OCI-LY7 (cell line): ENCODE measurements around the gene TRIM41.

ENCODE experiments used
- EZH2phosphoT487 ChIP-seq: fragments of 200-600 bp; sonication (generic); IDR thresholded peaks from 2 replicates; pipeline ENCODE4 v1.6.1; 2018; ENCODE audit warnings: low read depth, borderline replicate concordance, mild to moderate bottlenecking, mixed run types, antibody characterized with exemption, low read length, moderate library complexity, mixed read lengths
- TF ChIP-seq, protein P1 (sequence below): fragments of 200-600 bp; sonication (generic); conservative IDR thresholded peaks from 2 replicates; pipeline ENCODE4 v1.5.1; 2014; ENCODE audit warnings: mild to moderate bottlenecking, antibody characterized with exemption, low read length, moderate library complexity, mixed read lengths

DNA sequence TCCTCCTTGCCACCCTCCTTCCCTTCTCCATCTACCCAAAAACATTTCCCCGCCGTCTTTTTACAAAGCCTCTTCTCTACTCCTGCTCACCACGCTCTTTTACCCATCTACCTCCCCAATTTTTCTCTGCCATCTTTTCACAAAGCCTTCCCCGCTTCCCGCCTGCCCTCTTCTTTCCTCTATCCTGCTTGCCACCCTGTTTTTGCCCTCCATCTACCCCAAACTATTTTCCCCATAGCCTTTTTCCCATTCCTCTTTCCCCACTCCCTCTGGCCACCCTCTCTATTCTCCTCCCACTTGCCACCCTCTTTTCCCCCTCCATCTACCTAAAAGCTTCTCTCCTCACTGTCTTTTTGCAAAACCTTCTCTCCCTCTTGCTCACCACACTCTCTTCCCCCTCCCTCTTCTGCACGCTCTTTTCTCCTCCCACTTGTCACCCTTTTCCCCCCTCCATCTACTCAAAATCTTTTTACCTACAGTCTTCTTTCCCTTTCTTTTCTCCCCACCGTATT is 57.2 kb downstream of the TRIM41 start:
- TF ChIP-seq, protein P1, sequence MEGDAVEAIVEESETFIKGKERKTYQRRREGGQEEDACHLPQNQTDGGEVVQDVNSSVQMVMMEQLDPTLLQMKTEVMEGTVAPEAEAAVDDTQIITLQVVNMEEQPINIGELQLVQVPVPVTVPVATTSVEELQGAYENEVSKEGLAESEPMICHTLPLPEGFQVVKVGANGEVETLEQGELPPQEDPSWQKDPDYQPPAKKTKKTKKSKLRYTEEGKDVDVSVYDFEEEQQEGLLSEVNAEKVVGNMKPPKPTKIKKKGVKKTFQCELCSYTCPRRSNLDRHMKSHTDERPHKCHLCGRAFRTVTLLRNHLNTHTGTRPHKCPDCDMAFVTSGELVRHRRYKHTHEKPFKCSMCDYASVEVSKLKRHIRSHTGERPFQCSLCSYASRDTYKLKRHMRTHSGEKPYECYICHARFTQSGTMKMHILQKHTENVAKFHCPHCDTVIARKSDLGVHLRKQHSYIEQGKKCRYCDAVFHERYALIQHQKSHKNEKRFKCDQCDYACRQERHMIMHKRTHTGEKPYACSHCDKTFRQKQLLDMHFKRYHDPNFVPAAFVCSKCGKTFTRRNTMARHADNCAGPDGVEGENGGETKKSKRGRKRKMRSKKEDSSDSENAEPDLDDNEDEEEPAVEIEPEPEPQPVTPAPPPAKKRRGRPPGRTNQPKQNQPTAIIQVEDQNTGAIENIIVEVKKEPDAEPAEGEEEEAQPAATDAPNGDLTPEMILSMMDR = no peak
- no peak for TF ChIP-seq EZH2phosphoT487
